Neural cell (in vitro differentiated cells): Measurements from ENCODE around the gene AIP. TPM values are rescaled to one million over a fixed set of nuclear protein-coding genes. Genes with fewer than 3 reads are reported as not detected.

Experiments used
- H2AFZ ChIP-seq: fragments of 200-600, 300-800 bp; sonication (generic), shearing (Covaris generic); 2 replicates; pipeline ENCODE4 v1.6.0; 2014; ENCODE audit warnings: low read depth, mild to moderate bottlenecking, antibody characterized with exemption, low read length, moderate library complexity
- H3F3A ChIP-seq: fragments of 200-600 bp; shearing (Covaris generic); 2 replicates; pipeline ENCODE4 v1.6.1; 2016; ENCODE audit warnings: mild to moderate bottlenecking, moderate library complexity, mixed read lengths, antibody characterized with exemption, low read length; ENCODE audit not compliant: insufficient read depth, poor library complexity, severe bottlenecking
- H3K27ac ChIP-seq: fragments of 200-600, 300-800 bp; sonication (generic), shearing (Covaris generic); 2 replicates; pipeline ENCODE4 v1.5.1; 2014; ENCODE audit warnings: mild to moderate bottlenecking, low read length, moderate library complexity
- H3K27me3 ChIP-seq: fragments of 300-800, 200-600 bp; sonication (generic), shearing (Covaris generic); 2 replicates; pipeline ENCODE4 v1.6.0; 2014; ENCODE audit warnings: mild to moderate bottlenecking, low read depth, low read length, moderate library complexity; ENCODE audit not compliant: insufficient read depth
- H3K36me3 ChIP-seq: fragments of 300-800, 200-600 bp; sonication (generic), shearing (Covaris generic); 2 replicates; pipeline ENCODE4 v1.5.1; 2014; ENCODE audit warnings: mild to moderate bottlenecking, antibody characterized with exemption, low read length, moderate library complexity; ENCODE audit not compliant: insufficient read depth
- H3K4me2 ChIP-seq: fragments of 300-800, 200-600 bp; sonication (generic), shearing (Covaris generic); 2 replicates; pipeline ENCODE4 v1.6.0; 2014; ENCODE audit warnings: mild to moderate bottlenecking, low read length
- H3K4me3 ChIP-seq: fragments of 300-800, 200-600 bp; sonication (generic), shearing (Covaris generic); 2 replicates; pipeline ENCODE4 v1.5.1; 2014; ENCODE audit warnings: mild to moderate bottlenecking, low read length, moderate library complexity
- H3K79me2 ChIP-seq: fragments of 200-600 bp; shearing (Covaris generic); replicated peaks from 2 replicates; pipeline ENCODE4 v1.6.0; 2014; ENCODE audit warnings: mild to moderate bottlenecking, low read length, moderate library complexity; ENCODE audit not compliant: insufficient read depth
- H3K9ac ChIP-seq: fragments of 300-800, 200-600 bp; sonication (generic), shearing (Covaris generic); 2 replicates; pipeline ENCODE4 v1.6.1; 2016; ENCODE audit warnings: mild to moderate bottlenecking, low read length, mixed read lengths
- H3K9me2 ChIP-seq: fragments of 200-600 bp; shearing (Covaris generic); 2 replicates; pipeline ENCODE4 v1.6.1; 2016; ENCODE audit warnings: mild to moderate bottlenecking, low read length, mixed read lengths; ENCODE audit not compliant: insufficient read depth
- H3K9me3 ChIP-seq: fragments of 200-600, 300-800 bp; sonication (generic), shearing (Covaris generic); 2 replicates; pipeline ENCODE4 v1.6.1; 2016; ENCODE audit warnings: mild to moderate bottlenecking, mixed run types, low read length, moderate library complexity, mixed read lengths
- H4K20me1 ChIP-seq: fragments of 200-600 bp; shearing (Covaris generic); 2 replicates; pipeline ENCODE4 v1.6.1; 2016; ENCODE audit warnings: mild to moderate bottlenecking, mixed run types; ENCODE audit not compliant: insufficient read depth
- EP300 ChIP-seq: fragments of 450-650 bp; conservative IDR thresholded peaks from 2 replicates; pipeline ENCODE4 v1.6.1; 2014; ENCODE audit warnings: antibody characterized with exemption, mild to moderate bottlenecking, moderate library complexity; ENCODE audit not compliant: poor library complexity, severe bottlenecking
- EZH2 ChIP-seq: fragments of 200-600, 300-800 bp; shearing (Covaris generic), sonication (generic); IDR thresholded peaks from 2 replicates; pipeline ENCODE4 v1.6.1; 2014; ENCODE audit warnings: antibody characterized with exemption, low read length, borderline replicate concordance, mild to moderate bottlenecking; ENCODE audit not compliant: insufficient read depth, poor library complexity, severe bottlenecking
- MXI1 ChIP-seq: fragments of 450-650 bp; conservative IDR thresholded peaks from 2 replicates; pipeline ENCODE4 v1.6.1; 2014; ENCODE audit warnings: antibody characterized with exemption, mild to moderate bottlenecking; ENCODE audit not compliant: poor library complexity, severe bottlenecking
- POLR2AphosphoS5 ChIP-seq: IDR thresholded peaks from 2 replicates; pipeline ENCODE4 v1.6.1; 2012
- RAD21 ChIP-seq: fragments of 450-650 bp; conservative IDR thresholded peaks from 2 replicates; pipeline ENCODE4 v1.6.1; 2014; ENCODE audit warnings: antibody characterized with exemption, mild to moderate bottlenecking, moderate library complexity
- SMC3 ChIP-seq: fragments of 450-650 bp; conservative IDR thresholded peaks from 2 replicates; pipeline ENCODE4 v1.6.1; 2014; ENCODE audit warnings: antibody characterized with exemption, mild to moderate bottlenecking, moderate library complexity; ENCODE audit not compliant: poor library complexity
- TAF1 ChIP-seq: IDR thresholded peaks from 2 replicates; pipeline ENCODE4 v1.6.1; 2012; ENCODE audit warnings: low read depth
- polyA plus RNA-seq: library from polyadenylated mRNA; depleted of rRNA; stranded (reverse); fragments of >200 nt; gene quantifications from 2 replicates; pipeline ENCODE4 v1.2.3, GENCODE V29; 2014
- TF ChIP-seq, protein P1 (sequence below): fragments of 450-650 bp; IDR thresholded peaks from 2 replicates; pipeline ENCODE4 v1.5.1; 2014; ENCODE audit warnings: antibody characterized with exemption, mild to moderate bottlenecking, moderate library complexity; ENCODE audit not compliant: poor library complexity, severe bottlenecking
- TF ChIP-seq, protein P2 (sequence below): IDR thresholded peaks from 2 replicates; pipeline ENCODE4 v1.6.1; 2012; ENCODE audit warnings: borderline replicate concordance

AIP gene
- polyA plus RNA-seq, 1 donor from 2014 or later = 83.9 TPM

DNA sequence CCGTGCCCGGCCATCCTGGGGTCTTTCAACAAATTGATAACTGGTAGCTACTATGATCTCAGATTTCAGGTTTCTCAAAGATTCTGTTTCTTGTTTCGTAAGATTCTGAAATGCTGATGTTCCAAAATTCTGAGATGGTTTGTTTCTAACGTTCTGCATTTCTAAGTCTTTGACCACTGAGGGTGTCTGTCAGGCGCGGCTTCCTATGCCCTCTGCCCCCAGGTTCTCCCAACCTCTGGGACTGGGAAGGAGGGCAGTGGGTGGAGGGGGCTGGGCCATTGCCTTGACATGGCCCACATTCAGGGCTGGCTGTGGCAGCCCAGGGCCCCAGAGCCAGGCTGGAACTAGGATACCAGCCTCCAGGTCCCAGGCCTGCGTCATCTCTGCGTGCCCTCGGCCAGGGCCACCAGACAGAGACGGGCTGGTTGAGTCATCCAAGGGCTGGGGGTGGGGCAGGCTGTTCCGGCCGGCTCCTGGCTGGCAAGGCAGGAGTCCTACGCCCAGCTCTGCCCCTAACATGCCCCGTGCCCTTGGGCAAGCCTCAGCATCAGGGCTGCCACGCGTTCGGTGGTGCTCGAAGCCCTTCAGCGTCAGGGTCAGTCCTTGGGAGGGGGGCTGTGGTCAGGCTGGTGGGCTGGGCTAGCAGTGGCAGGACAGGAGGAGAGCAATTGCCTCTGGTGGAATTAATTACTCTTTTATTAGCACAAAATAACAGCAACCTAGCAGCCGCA is 19.0 kb upstream of the AIP start:
- Histone ChIP-seq H3K27me3 (no peaks in the 10 kb centered on the region), H3K9ac (no peak overlapping the region), H3K79me2 (no peaks in the 10 kb centered on the region), H3K27ac (no peak overlapping the region), H3K36me3 (no peaks in the 10 kb centered on the region), H2AFZ (no peak overlapping the region), H3F3A (no peaks in the 10 kb centered on the region), H3K9me2 (no peaks in the 10 kb centered on the region), H4K20me1 (no peaks in the 10 kb centered on the region), H3K9me3 (no peaks in the 10 kb centered on the region), H3K4me2 (no peak overlapping the region), H3K4me3 (peak overlapping the region; percentile 71)
- TF ChIP-seq, protein P1, sequence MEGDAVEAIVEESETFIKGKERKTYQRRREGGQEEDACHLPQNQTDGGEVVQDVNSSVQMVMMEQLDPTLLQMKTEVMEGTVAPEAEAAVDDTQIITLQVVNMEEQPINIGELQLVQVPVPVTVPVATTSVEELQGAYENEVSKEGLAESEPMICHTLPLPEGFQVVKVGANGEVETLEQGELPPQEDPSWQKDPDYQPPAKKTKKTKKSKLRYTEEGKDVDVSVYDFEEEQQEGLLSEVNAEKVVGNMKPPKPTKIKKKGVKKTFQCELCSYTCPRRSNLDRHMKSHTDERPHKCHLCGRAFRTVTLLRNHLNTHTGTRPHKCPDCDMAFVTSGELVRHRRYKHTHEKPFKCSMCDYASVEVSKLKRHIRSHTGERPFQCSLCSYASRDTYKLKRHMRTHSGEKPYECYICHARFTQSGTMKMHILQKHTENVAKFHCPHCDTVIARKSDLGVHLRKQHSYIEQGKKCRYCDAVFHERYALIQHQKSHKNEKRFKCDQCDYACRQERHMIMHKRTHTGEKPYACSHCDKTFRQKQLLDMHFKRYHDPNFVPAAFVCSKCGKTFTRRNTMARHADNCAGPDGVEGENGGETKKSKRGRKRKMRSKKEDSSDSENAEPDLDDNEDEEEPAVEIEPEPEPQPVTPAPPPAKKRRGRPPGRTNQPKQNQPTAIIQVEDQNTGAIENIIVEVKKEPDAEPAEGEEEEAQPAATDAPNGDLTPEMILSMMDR = no peak
- TF ChIP-seq MXI1 (no peak), RAD21 (no peak), SMC3 (no peak), EP300 (no peak), POLR2AphosphoS5 (no peak), EZH2 (no peak), TAF1 (no peak)
- TF ChIP-seq, protein P2, sequence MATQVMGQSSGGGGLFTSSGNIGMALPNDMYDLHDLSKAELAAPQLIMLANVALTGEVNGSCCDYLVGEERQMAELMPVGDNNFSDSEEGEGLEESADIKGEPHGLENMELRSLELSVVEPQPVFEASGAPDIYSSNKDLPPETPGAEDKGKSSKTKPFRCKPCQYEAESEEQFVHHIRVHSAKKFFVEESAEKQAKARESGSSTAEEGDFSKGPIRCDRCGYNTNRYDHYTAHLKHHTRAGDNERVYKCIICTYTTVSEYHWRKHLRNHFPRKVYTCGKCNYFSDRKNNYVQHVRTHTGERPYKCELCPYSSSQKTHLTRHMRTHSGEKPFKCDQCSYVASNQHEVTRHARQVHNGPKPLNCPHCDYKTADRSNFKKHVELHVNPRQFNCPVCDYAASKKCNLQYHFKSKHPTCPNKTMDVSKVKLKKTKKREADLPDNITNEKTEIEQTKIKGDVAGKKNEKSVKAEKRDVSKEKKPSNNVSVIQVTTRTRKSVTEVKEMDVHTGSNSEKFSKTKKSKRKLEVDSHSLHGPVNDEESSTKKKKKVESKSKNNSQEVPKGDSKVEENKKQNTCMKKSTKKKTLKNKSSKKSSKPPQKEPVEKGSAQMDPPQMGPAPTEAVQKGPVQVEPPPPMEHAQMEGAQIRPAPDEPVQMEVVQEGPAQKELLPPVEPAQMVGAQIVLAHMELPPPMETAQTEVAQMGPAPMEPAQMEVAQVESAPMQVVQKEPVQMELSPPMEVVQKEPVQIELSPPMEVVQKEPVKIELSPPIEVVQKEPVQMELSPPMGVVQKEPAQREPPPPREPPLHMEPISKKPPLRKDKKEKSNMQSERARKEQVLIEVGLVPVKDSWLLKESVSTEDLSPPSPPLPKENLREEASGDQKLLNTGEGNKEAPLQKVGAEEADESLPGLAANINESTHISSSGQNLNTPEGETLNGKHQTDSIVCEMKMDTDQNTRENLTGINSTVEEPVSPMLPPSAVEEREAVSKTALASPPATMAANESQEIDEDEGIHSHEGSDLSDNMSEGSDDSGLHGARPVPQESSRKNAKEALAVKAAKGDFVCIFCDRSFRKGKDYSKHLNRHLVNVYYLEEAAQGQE = no peak

DNA sequence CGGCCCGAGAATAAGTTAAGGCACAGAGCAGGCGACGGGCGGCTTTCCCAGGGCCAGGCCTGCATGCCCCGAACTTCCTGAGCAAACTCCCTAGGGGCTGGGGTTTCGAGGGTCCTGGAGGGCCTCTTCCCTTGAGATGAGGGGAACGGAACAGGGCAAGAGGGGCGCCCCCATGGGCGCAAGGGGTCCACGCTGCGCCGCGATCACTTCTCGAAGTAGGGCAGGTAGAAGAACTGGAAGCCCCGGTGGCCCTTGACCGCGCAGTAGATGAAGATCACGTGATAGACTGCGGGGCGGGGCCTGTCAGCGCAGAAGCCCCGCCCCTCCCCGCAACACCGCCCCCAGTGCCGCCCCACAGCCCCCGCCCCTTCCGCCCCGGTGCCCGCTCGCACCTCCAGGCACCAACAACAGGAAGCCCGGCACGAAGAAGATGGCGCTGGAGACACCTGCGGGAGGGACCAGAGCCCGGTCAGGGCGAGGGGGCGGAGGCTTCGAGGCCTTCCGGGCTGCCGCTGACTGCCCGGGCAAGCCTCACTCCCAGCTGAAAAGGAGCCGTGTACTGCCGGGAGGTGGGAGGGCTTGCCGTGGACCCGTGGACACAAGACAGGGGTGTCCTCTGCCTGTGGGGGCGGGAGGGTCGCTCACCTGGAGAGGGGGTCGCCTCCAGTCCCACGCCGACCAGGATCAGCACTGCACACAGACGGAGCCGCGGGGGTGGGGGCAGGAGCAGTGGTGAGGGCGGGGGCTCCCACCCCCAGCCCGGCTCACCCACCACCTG is 18.2 kb upstream of the AIP start:
- H3K9me3 ChIP-seq = no peaks in the 10 kb centered on the region
- peak overlapping the region; percentile 75 for H3K9ac ChIP-seq
- peak overlapping the region; percentile 71 for H3K4me3 ChIP-seq
- H2AFZ ChIP-seq = peak overlapping the region; percentile 65
- TF ChIP-seq SMC3 (no peak), EP300 (no peak), POLR2AphosphoS5 (peak; percentile 69), MXI1 (no peak), TAF1 (peak; percentile 40)
- TF ChIP-seq, protein P1 = no peak
- H3K27ac ChIP-seq = peak overlapping the region; percentile 56
- no peaks in the 10 kb centered on the region for H3K36me3 ChIP-seq
- no peak overlapping the region for H3K4me2 ChIP-seq
- H3K27me3 ChIP-seq = no peaks in the 10 kb centered on the region
- no peaks in the 10 kb centered on the region for H3K79me2 ChIP-seq
- no peaks in the 10 kb centered on the region for H4K20me1 ChIP-seq
- no peaks in the 10 kb centered on the region for H3F3A ChIP-seq
- H3K9me2 ChIP-seq = no peaks in the 10 kb centered on the region
